NCI-H2107 treated with DMSO at 0.1 percent for 48 hours (cell line): ENCODE measurements around the gene PDE6H.

Experiments used
- DNase-seq: peaks from one replicate; lab custom pipeline; 2025; ENCODE audit not compliant: unreplicated experiment; lab: John Stamatoyannopoulos, UW

The PDE6H gene

DNA sequence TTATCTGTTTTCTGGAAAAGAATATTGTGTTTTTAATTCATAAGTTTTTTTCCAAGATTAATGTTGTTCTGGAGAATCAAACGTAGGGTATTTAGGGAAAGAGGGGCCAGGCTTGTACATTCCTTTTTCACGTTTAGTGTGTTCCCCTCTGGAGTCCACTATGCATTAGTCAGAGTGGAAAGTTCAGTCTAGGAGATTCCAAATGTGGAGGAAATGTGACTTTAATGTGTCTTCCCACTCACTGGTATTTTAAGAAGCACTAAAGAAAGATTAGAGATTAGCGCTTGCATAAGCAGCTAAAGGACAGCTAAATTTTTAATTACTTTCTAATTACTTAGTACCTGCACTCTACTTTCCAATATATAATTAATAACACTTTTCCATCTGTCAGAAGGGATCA is 4.4 kb upstream of the PDE6H start:
- DNase-seq = no peak

DNA sequence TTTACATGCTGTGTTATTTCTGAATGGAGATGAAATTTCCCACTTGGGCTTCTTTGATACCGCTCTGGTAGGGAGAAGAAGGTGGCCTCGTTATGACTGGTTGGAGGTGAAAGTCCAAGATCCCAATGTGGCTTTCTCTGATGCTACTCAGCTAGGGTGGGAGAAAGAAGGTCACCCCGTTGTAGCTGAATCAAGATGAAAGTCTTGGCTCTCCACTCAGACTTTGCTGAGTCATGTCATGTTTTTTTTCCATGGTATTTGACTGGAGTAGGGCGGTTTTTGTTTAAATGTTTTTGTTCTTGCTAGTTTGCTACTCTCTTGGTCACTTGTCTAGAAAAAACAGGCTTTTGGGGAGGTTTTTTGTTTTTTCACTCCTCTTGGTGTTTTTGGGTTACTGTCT is 2.4 kb upstream of the PDE6H start:
- no peak for DNase-seq

DNA sequence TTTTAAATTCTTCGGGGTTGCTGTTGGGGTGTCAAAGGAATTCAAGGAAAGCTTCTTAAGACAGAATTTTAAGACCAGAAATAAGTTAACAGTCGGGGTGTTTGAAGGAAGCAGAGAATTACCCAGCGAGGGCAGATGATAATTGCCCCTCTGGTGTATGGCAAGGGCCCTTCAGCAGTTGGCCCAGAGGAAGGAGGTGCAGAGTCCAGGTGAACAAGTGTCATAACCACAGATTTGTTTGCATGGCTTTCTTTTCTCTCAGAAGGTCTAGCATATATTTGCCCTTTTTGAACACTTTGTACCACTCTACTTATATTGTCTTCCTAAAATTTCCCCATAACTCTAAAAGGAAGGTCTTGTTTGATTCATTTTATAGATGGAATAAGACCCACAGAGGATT is 1.8 kb downstream of the PDE6H start:
- no peak for DNase-seq

DNA sequence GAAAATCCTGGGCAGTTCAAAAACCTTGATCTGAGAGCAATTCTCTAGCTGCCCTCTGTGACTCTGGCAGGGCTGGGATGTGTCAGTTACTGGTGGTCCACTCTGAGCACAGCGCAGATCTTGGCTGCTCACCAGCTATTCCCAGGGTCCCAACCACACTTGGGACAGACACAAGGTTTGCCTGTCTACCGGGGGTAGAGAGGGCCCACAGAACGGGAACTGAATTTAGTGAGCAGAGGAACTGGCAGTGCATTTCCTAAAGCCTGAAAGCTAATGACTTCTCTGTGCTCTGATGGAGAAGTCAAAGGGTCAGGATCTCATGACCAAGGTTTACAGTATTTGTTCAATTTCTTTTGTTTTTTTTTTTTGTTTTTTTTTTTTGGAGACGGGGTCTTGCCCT is 2.6 kb downstream of the PDE6H start:
- DNase-seq = no peak

DNA sequence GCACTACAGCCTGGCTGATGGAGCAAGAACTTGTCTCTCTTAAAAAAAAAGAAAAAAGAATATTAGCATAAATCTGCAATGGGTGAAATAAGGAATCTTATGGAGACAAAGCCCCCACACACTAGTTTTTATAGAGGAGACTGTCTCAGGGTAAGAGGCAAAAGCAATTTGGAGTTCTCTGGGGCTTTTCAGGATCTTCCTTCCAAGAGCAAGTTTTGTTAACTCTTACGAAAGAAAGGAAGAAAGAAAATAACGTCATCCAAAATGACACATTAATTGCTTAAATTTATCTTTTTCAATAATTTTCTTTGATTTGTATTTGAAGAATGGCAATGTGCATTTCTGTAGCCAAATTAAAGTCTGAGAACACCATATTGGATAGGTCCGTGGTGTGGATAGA is 3.8 kb downstream of the PDE6H start:
- no peak for DNase-seq

DNA sequence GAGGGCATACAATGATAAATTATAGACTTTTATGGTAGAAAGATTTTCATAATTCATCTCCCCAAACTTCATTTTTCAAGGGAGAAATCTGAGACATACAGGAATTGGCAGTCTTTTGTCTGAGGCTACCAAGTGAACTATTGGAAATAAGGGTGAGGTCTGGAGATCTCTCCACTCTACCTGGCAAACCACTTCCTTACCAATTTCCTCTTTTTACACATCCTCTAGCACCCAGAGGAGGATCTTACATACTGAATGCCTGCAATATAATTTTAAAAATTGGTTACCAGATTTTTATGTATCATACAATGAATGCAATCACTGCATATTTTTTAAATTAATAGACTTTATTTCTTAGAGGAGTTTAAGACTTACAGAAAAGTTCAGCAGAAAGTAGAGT is 6.6 kb downstream of the PDE6H start:
- no peak for DNase-seq

DNA sequence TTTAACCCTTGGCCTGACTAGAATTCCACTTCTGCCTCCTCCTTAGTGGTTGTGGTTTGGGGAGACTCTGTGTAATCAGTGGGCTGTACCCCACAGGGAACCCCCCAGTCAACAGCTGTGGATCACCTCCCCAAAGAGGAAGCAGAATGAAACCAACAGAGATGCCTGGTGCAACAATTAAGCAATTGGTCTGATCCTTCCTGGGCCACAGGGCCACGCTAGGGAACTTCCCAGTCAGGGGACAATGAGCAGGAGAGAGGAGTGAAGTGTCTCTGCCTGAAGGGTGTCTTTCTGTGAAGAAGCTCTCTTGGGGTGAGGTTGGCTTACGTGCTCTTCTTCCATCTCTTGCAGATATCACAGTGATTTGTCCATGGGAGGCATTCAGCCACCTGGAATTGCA is 8.2 kb downstream of the PDE6H start:
- no peak for DNase-seq

DNA sequence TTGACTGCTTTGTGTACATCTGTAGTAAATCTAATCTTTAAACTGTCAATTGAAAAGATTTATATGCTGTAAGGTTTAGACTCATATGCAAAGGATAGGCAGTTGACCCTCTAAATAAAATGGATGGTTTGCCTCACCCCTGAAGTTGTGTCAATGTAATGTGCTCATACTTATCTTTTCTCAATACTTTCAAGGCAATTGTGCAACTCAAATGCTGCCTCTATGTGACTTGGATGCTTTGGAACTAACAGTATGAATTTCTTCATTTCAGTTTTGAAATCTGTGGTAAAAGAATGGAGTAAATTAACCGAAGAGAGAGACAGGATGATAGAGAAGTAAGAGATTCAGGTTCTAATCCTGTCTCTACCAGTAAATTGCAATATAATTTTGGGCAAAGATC is 9.7 kb downstream of the PDE6H start:
- no peak for DNase-seq

DNA sequence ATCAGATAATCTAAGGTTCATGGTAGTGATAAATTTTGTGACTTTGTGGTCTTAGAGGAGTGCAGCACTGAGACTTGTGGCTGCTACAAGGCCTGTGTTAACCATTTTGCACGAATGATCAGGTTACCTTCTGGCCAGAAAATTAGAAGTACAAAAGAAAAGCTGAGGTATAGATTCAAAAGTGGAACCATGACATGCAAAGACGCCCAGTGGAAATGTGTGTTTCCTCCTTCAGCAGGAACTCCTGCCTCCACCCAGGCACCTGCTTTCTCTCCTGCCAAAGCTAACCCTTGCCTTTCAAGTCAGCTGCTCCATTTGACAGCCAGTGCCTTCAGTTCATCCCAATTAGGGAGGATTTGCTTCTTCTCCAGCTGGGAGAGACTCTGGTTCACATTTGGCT is 10.1 kb downstream of the PDE6H start:
- DNase-seq = no peak

DNA sequence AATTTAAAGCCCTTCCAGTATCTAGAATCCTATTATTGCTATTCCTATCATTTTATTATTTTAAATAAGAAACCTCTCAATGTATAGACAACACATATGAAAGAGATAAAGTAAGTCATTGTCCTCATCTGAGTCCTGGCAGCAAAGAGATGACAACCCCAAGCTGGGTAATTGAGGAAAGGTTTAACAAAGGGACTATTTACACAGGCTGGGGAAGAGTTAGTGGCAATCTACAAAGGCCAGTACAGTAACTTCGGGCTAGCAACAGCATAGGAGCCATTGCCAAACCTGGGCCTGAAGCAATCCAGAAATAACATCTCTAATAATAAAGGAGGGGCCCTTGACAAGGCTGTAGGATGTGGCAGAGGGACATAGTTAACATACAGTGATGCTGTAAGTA is 11.2 kb downstream of the PDE6H start:
- no peak for DNase-seq

DNA sequence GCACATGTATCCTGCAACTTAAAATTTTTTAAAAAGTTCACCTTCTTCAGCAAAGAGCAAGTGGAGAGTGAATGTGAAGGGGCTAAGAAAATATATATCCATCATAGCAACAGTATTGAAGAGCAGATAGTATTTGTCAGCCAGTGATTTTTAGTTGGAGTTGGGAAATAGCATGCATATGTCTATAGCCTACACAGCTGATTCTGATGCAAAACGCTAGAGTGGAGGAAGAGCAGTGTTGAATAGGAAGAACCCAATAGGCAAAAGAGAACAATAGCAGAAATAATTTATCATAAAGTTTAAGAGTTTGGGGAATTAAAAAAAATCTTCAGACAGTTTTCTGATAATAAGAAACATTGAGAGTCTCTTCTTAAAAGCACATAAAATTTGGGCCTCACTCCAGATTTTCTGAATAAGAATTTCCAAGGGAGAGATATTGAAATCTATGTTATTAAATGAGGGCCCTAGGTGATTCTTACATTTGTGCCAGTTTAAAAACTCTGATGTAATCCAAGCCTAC is 12.0 kb downstream of the PDE6H start:
- no peak for DNase-seq

DNA sequence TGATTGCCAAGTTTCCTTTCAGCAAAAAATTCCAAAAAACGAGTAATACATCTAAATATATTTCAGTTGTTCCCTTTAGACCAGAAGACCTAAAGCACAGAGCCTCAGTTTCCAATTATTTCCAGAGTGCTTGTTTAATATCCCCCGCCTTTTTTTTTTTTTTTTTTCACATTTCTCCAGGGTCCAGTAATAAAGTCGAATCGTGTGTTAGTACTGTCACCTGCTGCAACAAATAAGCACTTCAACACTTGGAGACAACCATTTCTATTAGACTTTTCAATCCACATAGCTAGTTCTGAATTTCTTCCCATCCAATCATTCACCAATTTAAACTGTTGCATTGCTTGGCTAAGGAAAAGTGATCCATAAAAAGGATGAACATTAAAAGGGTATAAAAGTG is 13.6 kb downstream of the PDE6H start:
- DNase-seq = no peak

DNA sequence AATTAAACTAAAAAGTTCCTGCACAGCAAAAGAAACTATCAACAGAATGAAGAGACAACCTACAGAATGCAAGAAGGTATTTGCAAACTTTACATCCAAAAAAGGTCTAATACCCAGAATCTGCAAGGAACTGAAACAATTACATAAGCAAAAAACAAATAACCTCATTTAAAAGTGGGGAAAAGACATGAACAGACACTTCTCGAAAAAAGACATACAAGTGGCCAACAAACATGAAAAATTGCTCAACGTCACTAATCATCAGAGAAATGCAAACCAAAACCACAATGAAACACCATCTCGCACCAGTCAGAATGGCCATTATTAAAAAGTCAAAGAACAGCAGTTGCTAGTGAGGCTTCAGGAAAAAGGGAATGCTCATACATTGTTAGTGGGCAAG is 15.2 kb downstream of the PDE6H start:
- no peak for DNase-seq

DNA sequence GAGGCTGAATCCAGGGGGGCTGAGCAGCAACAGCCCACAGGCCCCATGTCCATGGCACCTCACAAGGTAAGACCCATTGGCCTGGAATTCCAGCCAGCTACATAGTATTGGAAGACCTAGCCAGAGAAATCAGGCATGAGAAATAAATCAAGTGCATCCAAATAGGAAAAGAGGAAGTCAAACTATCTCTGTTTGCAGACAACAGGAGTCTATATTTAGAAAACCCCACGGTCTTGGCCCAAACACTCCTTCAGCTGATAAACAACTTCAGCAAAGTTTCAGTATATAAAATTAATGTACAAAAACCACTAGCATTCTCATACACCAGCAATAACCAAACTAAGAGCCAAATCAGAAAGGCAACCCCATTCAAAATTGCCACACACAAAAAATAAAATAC is 16.9 kb downstream of the PDE6H start:
- no peak for DNase-seq

DNA sequence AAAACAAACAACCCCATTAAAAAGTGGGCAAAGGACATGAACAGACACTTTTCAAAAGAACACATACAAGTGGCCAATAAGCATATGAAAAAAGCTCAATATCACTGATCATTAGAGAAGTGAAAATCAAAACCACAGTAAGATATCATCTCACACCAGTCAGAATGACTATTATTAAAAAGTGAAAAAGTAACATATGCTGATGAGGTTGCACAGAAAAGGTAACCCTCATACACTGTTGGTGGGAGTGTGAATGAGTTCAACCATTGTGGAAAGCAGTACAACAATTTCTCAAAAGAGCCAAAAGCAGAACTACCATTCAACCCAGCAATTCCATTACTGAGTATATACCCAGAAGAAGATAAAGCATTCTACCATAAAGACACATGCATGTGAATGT is 18.2 kb downstream of the PDE6H start:
- DNase-seq = no peak

DNA sequence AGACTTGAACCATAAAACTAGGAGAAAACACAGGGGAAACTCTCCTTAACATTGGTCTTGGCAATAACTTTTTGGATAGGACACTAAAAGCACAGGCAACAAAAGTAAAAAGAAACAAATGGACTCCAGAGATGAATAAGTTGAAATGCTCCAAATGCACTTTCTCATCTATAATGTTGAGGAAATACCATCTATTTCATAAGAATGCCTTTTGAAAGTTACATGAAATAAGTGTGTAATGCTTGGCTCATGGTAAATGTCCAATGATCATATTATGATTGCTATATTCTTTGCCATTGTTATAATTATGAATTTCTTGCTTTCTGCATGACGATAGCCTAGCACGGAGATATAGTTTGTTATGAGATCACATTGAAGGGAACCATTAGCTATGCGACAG is 19.8 kb downstream of the PDE6H start:
- no peak for DNase-seq

DNA sequence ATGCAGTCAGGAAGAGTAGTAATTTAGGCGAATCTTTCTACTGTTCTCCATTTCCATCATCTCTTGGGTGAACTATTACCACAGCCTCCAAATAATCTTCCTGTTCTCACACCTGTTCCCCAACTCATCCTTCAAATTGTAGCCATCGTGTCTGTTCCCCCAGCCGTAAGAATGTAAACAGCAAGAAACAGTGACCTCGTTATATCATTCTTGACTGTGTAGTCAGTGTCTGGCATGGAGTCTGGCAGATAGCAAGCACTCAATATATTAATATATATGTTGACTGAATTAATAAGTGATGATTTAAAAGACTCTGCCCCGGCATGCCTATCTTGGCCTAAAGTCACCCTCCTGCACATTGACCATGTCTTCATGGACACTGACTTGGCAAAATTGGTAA is 20.3 kb downstream of the PDE6H start:
- no peak for DNase-seq

DNA sequence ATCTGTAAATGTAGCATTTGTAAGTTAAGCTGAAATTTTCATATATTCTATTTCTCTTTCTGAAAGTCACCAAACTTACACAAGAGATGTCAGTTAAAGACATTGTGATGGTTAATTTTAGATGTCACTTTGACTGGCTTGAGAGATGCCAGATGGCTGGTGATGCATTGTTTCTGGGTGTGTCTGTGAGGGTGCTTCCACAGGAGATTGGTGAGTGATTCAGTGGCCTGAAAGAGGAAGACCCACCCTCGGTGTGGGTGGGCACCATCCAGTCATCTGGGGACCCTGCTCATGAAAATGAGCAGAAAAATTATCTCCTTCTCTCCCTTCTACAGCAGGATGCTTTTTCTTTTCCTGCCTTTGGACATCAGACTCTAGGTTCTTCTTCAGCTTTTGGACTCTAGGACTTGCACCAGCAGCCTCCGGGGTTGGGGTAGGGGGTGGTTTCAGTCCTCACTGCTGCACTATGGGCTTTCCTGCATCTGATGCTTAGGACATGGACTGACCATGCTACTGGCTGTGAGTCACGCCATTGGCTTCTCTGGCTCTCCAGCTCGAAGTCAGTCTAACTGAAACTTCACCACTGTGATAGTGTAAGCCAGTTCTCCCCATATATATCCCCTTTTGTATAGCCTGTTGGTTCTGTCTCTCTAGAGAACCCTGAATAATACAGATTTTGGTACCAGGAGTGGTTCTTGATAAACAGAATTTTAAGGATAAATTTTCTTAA is 20.9 kb downstream of the PDE6H start:
- DNase-seq = no peak

DNA sequence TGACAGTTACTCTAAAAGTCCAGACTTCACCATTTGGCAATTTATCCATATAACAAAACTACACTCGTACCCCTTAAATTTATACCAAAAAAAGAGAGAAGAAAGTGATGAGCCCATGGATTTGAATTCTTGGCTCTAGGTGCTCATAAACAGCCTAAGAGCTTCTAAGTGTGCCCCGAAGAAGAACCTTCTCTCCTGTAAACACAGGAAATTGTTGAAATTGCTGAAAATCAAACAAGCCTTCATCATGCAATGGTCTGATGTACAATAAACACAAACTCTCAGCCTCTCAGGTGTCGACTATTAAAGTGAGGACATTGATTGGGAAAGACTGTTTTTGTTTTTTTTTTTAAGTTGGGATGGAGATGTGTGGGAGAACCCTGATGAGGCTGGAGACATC is 21.8 kb downstream of the PDE6H start:
- no peak for DNase-seq

DNA sequence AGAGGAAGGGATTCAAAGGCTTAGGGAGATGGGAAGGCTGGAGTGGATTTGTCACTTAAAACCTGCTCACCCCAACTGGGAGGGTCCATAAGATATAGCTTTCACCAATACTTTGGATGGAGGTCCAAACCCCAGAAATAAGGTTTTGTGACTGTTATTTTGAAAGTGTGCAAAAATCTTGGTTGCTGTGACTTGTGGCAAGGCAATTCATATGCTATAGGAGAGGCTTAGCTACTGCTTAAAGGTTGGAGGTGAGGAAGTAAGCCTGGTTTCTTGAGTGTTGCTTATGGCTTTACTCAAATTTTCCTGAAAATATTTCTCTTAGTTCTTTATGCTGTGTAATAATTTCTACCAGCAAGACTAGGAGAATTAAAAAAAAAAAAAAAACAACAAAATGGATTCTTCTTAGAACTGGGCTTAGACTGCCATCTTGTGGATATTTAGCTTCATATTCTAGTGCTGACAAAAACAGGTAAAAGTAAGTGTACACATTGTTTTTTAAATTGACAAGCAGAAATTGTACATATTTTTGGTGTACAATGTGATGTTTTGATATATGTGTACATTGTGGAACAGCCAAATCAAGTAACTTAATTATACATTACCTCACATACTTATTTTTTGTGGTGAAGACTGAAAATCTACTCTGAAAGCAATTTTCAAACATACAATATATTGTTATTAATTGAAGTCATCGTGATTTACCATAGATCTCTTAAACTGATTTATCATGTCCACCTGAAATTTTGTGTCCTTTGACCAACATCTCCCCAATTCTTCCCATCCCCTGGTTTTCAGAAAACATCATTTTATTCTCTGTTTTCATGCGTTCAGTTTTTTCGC is 23.0 kb downstream of the PDE6H start:
- DNase-seq = peak; percentile 60

DNA sequence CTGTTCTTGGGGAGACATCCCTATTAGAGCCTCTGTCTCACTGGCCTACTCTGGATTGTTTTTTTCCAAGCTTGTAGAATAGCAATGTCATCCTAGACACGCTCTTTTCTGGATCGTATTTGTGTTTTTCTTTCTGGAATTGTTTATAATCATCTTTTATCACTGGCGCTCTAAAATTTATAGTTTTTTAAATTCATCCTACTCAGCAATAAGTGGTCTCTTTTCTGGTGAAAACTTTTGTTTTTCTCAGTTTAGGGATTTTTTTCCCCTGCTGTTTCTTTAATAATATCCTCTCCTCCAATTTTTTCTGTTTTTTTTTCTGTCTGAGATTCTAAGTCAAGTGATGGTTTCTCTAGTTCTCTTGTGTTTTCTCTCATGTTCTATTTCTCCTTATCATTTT is 25.2 kb downstream of the PDE6H start:
- DNase-seq = no peak

DNA sequence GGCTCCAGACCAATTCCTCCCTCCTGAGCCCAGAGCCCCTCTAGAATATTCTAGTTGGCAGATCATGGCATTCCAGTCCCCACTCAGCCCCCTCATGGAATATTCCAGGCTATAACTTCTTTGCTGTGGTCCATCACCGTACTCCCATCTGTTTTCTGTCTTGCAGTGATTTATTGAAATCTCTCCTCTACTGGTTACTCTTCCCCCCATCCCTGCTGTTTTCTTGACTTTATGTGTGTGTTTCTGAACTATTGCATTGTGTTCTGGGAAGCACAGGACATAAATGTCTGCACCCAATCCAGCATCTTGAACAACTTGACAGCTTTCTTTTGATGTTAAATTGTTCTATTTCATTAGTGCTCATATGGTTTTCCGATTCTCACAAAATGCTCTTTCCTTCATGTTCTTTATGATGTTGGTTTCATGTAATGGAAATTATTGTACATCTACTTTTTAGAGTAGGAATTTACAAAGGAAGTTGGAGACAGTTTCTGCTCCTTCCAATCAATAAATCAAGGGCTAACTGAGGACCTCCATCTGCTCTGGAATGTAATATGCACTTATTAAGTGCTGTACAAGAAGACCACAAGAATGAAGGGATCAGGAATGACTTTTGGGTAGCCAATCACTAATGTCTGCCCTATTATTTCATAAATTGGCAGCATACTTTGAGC is 26.3 kb downstream of the PDE6H start:
- no peak for DNase-seq
